Suprapubic skin (tissue), 4 donors: ENCODE measurements around the gene BEST4. TPM values are rescaled to one million over a fixed set of nuclear protein-coding genes. Genes with fewer than 3 reads are reported as not detected.

Experiments
- DNase-seq, 2 donors: peaks; one replicate each; pipeline ENCODE4 v3.0.0-alpha.2; 2019; ENCODE audit warnings: low spot score in 2 of 2
- H3K27ac ChIP-seq: fragments of 200-600 bp; sonication (generic); one replicate; pipeline ENCODE4 v1.5.1; 2019
- H3K27me3 ChIP-seq: fragments of 200-600 bp; sonication (generic); one replicate; pipeline ENCODE4 v1.5.1; 2019
- H3K36me3 ChIP-seq: fragments of 200-600 bp; sonication (generic); one replicate; pipeline ENCODE4 v1.5.1; 2019
- H3K4me1 ChIP-seq: fragments of 200-600 bp; sonication (generic); one replicate; pipeline ENCODE4 v1.5.1; 2019
- H3K4me3 ChIP-seq: fragments of 200-600 bp; sonication (generic); one replicate; pipeline ENCODE4 v1.5.1; 2019; ENCODE audit warnings: mild to moderate bottlenecking
- H3K9me3 ChIP-seq: fragments of 200-600 bp; sonication (generic); one replicate; pipeline ENCODE4 v1.5.1; 2019
- CTCF ChIP-seq, 2 donors: fragments of 200-600 bp in 1 of 2; fragments of 450-650 bp in 1 of 2; sonication (generic) in 1 of 2; IDR thresholded peaks; one replicate each; pipeline ENCODE4 v1.5.1; 2016 to 2019; ENCODE audit warnings: antibody characterized with exemption in 2 of 2, mild to moderate bottlenecking in 1 of 2, moderate library complexity in 1 of 2
- EP300 ChIP-seq: sonication (generic); formaldehyde crosslinking; IDR thresholded peaks from one replicate; pipeline ENCODE4 v1.6.1; 2017; ENCODE audit warnings: antibody characterized with exemption
- POLR2A ChIP-seq, 2 donors: fragments of 450-650 bp; IDR thresholded peaks; one replicate each; pipeline ENCODE4 v1.6.1; 2017; ENCODE audit warnings: antibody characterized with exemption in 2 of 2, mild to moderate bottlenecking in 2 of 2, moderate library complexity in 2 of 2
- POLR2AphosphoS5 ChIP-seq, 3 donors: sonication (generic); formaldehyde crosslinking; IDR thresholded peaks; one replicate each; pipeline ENCODE4 v1.6.1; 2017; ENCODE audit warnings: antibody characterized with exemption in 3 of 3
- WGBS: methylation state at CpG from one replicate; pipeline ENCODE4 v1.1.5; 2018; 5-methylcytosine and 5-hydroxymethylcytosine counted together
- total RNA-seq, 4 donors: library from RNA; depleted of rRNA; stranded (reverse); fragments of >200 nt; gene quantifications; one replicate each; pipeline ENCODE4 v1.1.0, GENCODE V29; 2016

Gene BEST4
- total RNA-seq, 4 donors from 2014 or later = 0.30 to 0.72 (median 0.30) TPM; not detected in 1

- peak overlapping the region; percentile 94 for H3K27ac ChIP-seq
- peaks cover 91% of the 10 kb centered on the region for H3K4me1 ChIP-seq
- DNase-seq = peak in 1 of 2 donors; percentile 86
- H3K4me3 ChIP-seq = peak overlapping the region; percentile 33
- TF ChIP-seq CTCF (IDR thresholded peaks at IDR 0.05) = no peak
- no peak for TF ChIP-seq EP300
- peak in 1 of 3 donors; percentile 18 for TF ChIP-seq POLR2AphosphoS5 (IDR thresholded peaks at IDR 0.05)
- no peak for TF ChIP-seq POLR2A (IDR thresholded peaks at IDR 0.05)
- peaks cover 13% of the 10 kb centered on the region for H3K36me3 ChIP-seq
- no peaks in the 10 kb centered on the region for H3K9me3 ChIP-seq
- H3K27me3 ChIP-seq = no peaks in the 10 kb centered on the region
- 31% methylated on average over 10 of the region's 12 CpGs for WGBS
These were observed 22.3 kb upstream of the BEST4 start for GRCh38 chr1:44810101-44810761.

GRCh38 chr1:44808938-44809917 lies 21.3 kb upstream of the BEST4 start:
- H3K4me3 ChIP-seq = peak overlapping the region; percentile 33
- H3K27me3 ChIP-seq = no peaks in the 10 kb centered on the region
- TF ChIP-seq POLR2AphosphoS5 (IDR thresholded peaks at IDR 0.05) (no peak), POLR2A (IDR thresholded peaks at IDR 0.05) (no peak), CTCF (IDR thresholded peaks at IDR 0.05) (no peak), EP300 (no peak)
- 43% methylated on average over 6 of the region's 6 CpGs for WGBS
- H3K36me3 ChIP-seq = peaks cover 23% of the 10 kb centered on the region
- DNase-seq = peak; percentile 83 to 85
- peak overlapping the region; percentile 94 for H3K27ac ChIP-seq
- H3K9me3 ChIP-seq = no peaks in the 10 kb centered on the region
- peaks cover 82% of the 10 kb centered on the region for H3K4me1 ChIP-seq

GRCh38 chr1:44808063-44808937 lies 20.3 kb upstream of the BEST4 start, which contains the start of gene BTBD19:
Gene BTBD19 (plus strand): TSS chr1:44808523. CDS start chr1:44808821, 298 bp downstream.
- TF ChIP-seq POLR2AphosphoS5 (IDR thresholded peaks at IDR 0.05) = no peak
- TF ChIP-seq POLR2A (IDR thresholded peaks at IDR 0.05) = peak in 1 of 2 donors; percentile 51
- H3K4me3 ChIP-seq = peak within 1 kb of the TSS; percentile 33

GRCh38 chr1:44807364-44808062 lies 19.5 kb upstream of the BEST4 start:
- H3K9me3 ChIP-seq = no peaks in the 10 kb centered on the region
- 0% methylated on average over 9 of the region's 16 CpGs for WGBS
- DNase-seq = peak; percentile 99
- H3K27me3 ChIP-seq = no peaks in the 10 kb centered on the region
- peak overlapping the region; percentile 94 for H3K27ac ChIP-seq
- H3K36me3 ChIP-seq = peaks cover 40% of the 10 kb centered on the region
- H3K4me1 ChIP-seq = peaks cover 83% of the 10 kb centered on the region
- TF ChIP-seq POLR2AphosphoS5 (IDR thresholded peaks at IDR 0.05) (peak; percentile 68 to 92 (median 84)), EP300 (no peak), POLR2A (IDR thresholded peaks at IDR 0.05) (peak; percentile 7 to 55)
- peak overlapping the region; percentile 33 for H3K4me3 ChIP-seq

More at GRCh38 chr1:44808063-44808937, 20.3 kb upstream of the BEST4 start, which contains the start of gene BTBD19:
- H3K27me3 ChIP-seq = no peaks in the 10 kb centered on the region
- peak within 1 kb of the TSS; percentile 94 for H3K27ac ChIP-seq
- no peaks in the 10 kb centered on the region for H3K9me3 ChIP-seq
- peaks cover 32% of the 10 kb centered on the region for H3K36me3 ChIP-seq
- H3K4me1 ChIP-seq = peaks cover 83% of the 10 kb centered on the region
- peak; percentile 93 to 94 for DNase-seq
- 15% methylated on average over 12 of the region's 23 CpGs for WGBS

GRCh38 chr1:44806704-44807363 lies 18.9 kb upstream of the BEST4 start, which contains the start of gene DYNLT4:
Gene DYNLT4 (minus strand): TSS chr1:44807351. CDS start chr1:44806668, 683 bp downstream.
- peak within 1 kb of the TSS; percentile 33 for H3K4me3 ChIP-seq
- no peaks in the 10 kb centered on the region for H3K27me3 ChIP-seq
- H3K4me1 ChIP-seq = peaks cover 83% of the 10 kb centered on the region
- 0% methylated on average over 2 of the region's 7 CpGs for WGBS
- peak within 1 kb of the TSS; percentile 94 for H3K27ac ChIP-seq
- H3K9me3 ChIP-seq = no peaks in the 10 kb centered on the region
- H3K36me3 ChIP-seq = peaks cover 44% of the 10 kb centered on the region
- TF ChIP-seq EP300 (no peak), CTCF (IDR thresholded peaks at IDR 0.05) (no peak), POLR2AphosphoS5 (IDR thresholded peaks at IDR 0.05) (no peak)
- peak in 1 of 2 donors; percentile 62 for DNase-seq
